Stimulated activated CD4-positive, alpha-beta T cell treated with anti-CD3 and anti-CD28 coated beads, Interleukin-1b, Interleukin-23, amount 100 ng/mL, for 48 hours (primary cell): ENCODE data around the gene CNGA1.
"Not testable (repeated sequence)": the region's sequence is repeated elsewhere in the genome, so short reads cannot be mapped to it uniquely, and the experiment has no call there.

ENCODE experiments used
- DNase-seq: peaks from one replicate; pipeline ENCODE4 v3.0.0-alpha.2; 2020

Gene CNGA1

GRCh38 chr4:48028696-48029095 lies 12.2 kb upstream of the CNGA1 start:
- DNase-seq = no peak

GRCh38 chr4:48027653-48028052 lies 11.2 kb upstream of the CNGA1 start:
- DNase-seq = no peak

GRCh38 chr4:48025005-48025404 lies 8.5 kb upstream of the CNGA1 start:
- no peak for DNase-seq

GRCh38 chr4:48024522-48024921 lies 8.0 kb upstream of the CNGA1 start:
- no peak for DNase-seq

GRCh38 chr4:48022192-48022799 lies 5.8 kb upstream of the CNGA1 start:
- no peak for DNase-seq

GRCh38 chr4:48021100-48021499 lies 4.6 kb upstream of the CNGA1 start:
- no peak for DNase-seq

- DNase-seq = no peak
Measured at GRCh38 chr4:48018112-48018511, 1.6 kb upstream of the CNGA1 start.

- DNase-seq = peak; percentile 59
Measured at GRCh38 chr4:48017108-48017571, 659 bp upstream of the CNGA1 start.

- no peak for DNase-seq
Measured at GRCh38 chr4:48015678-48016077, 803 bp downstream of the CNGA1 start.

- DNase-seq = no peak
Measured at GRCh38 chr4:48015216-48015615, 1.3 kb downstream of the CNGA1 start.

GRCh38 chr4:48012824-48013223 lies 3.7 kb downstream of the CNGA1 start:
- no peak for DNase-seq

- DNase-seq = no peak
Measured at GRCh38 chr4:48011722-48012121, 4.8 kb downstream of the CNGA1 start.

- DNase-seq = not testable (repeated sequence)
Measured at GRCh38 chr4:48010906-48011305, 5.6 kb downstream of the CNGA1 start.

GRCh38 chr4:48008021-48008596 lies 8.4 kb downstream of the CNGA1 start:
- no peak for DNase-seq

- no peak for DNase-seq
Measured at GRCh38 chr4:48005781-48006180, 10.7 kb downstream of the CNGA1 start.

GRCh38 chr4:48003568-48003967 lies 12.9 kb downstream of the CNGA1 start:
- DNase-seq = peak; percentile 25

- no peak for DNase-seq
Measured at GRCh38 chr4:48002267-48002666, 14.2 kb downstream of the CNGA1 start.

- DNase-seq = no peak
Measured at GRCh38 chr4:47996021-47996420, 20.5 kb downstream of the CNGA1 start.

GRCh38 chr4:47992475-47992874 lies 24.0 kb downstream of the CNGA1 start:
- not testable (repeated sequence) for DNase-seq

- DNase-seq = no peak
Measured at GRCh38 chr4:47990145-47990544, 26.3 kb downstream of the CNGA1 start.

GRCh38 chr4:47974566-47974965 lies 41.9 kb downstream of the CNGA1 start:
- DNase-seq = no peak

- DNase-seq = no peak
Measured at GRCh38 chr4:47972721-47973120, 43.8 kb downstream of the CNGA1 start.

GRCh38 chr4:47972181-47972580 lies 44.3 kb downstream of the CNGA1 start:
- DNase-seq = no peak

GRCh38 chr4:47968847-47969246 lies 47.6 kb downstream of the CNGA1 start:
- no peak for DNase-seq

- DNase-seq = no peak
Measured at GRCh38 chr4:47954677-47955076, 61.8 kb downstream of the CNGA1 start.
